GM12892 (cell line): ENCODE data around the gene SLC66A2.

Experiments used
- POLR2A ChIP-seq: IDR thresholded peaks from 2 replicates; pipeline ENCODE4 v1.6.1; 2011; ENCODE audit warnings: low read depth, low read length, control low read depth
- POLR2AphosphoS5 ChIP-seq: IDR thresholded peaks from 2 replicates; pipeline ENCODE4 v1.6.1; 2011; ENCODE audit warnings: low read depth, low read length, control low read depth
- TAF1 ChIP-seq: IDR thresholded peaks from 2 replicates; pipeline ENCODE4 v1.6.1; 2011; ENCODE audit warnings: low read depth, mild to moderate bottlenecking, control low read depth, low read length, borderline replicate concordance

DNA sequence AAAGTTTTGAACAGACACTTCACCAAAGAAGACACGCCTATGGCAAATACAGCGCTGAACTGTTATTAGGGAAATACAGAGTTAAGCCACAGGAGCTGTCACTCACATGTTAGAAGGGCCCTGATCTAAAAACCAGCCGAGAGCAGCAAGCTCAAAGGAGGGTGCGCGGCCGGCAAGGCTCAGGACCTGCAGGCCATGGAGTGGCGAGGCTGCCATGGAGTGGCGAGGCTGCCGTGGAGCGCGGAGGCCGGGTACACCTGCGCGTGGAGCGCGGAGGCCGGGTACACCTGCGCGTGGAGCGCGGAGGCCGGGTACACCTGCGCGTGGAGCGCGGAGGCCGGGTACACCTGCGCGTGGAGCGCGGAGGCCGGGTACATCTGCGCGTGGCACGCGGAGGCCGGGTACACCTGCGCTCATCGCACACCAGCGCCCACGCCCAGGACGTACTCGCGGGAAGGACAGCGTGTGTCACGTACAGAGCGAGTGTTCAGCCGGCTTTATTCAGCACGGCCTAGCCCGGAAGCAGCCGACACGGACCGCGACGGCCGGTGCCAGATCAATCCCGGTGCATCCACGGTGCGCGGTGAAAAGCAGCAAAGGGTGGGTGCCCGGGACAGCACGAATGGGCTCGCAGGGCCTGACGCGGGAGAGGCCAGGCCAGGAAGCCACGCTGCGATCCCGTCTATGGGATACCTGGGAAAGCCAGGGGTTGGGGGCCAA is 68.8 kb downstream of the SLC66A2 start:
- no peak for TF ChIP-seq POLR2A
- TF ChIP-seq POLR2AphosphoS5, result no peak
- no peak for TF ChIP-seq TAF1
